ENCODE measurements around the gene ZSCAN22. TPM values are rescaled to one million over a fixed set of nuclear protein-coding genes. Genes with fewer than 3 reads are reported as not detected.

Gene ZSCAN22
- total RNA-seq, 1 experiment from 2014 or later: 4.6 TPM

GRCh38 chr19:58338336-58338735 is 11.5 kb downstream of the ZSCAN22 start:
- ChIA-PET RAD21 (ENCODE audit: low non-redundant PET in 1 of 2, low total read pairs in 2 of 2, uncharacterized antibody in 2 of 2, unreplicated experiment in 2 of 2) (no interaction called here), POLR2A (no interaction called here), CTCF (no interaction called here)
- Histone ChIP-seq H3K27me3 (ENCODE audit: insufficient read depth, low read length) (no peaks in the 10 kb centered on the region), H3K4me2 (ENCODE audit: low read length) (no peak overlapping the region), H3K9me2 (ENCODE audit: insufficient read depth) (no peaks in the 10 kb centered on the region), H4K20me1 (ENCODE audit: insufficient read depth) (no peaks in the 10 kb centered on the region), H3K9ac (ENCODE audit: low read length) (no peak overlapping the region), H3K4me3 (replicated peaks in 1 of 2; ENCODE audit: low read depth in 1 of 2, low read length in 2 of 2) (no peak overlapping the region), H2AFZ (ENCODE audit: low read depth, low read length, poor library complexity, severe bottlenecking) (no peak overlapping the region), H3K9me3 (ENCODE audit: control insufficient read depth in 1 of 2, insufficient read depth in 1 of 2, low read depth in 1 of 2, low read length in 2 of 2) (peaks cover 0 to 4% of the 10 kb centered on the region in 2 experiments; a peak in 1 of 4 replicates), H3K79me2 (ENCODE audit: insufficient read depth, low read length) (no peaks in the 10 kb centered on the region), H3K36me3 (ENCODE audit: control insufficient read depth in 1 of 2, insufficient read depth in 2 of 2, low read length in 2 of 2) (peaks cover 0 to 21% of the 10 kb centered on the region in 2 experiments; a peak in 1 of 4 replicates), H3K4me1 (ENCODE audit: control insufficient read depth in 1 of 2, insufficient read depth in 2 of 2, low read length in 2 of 2) (no peaks in the 10 kb centered on the region), H3K27ac (ENCODE audit: low read depth, low read length) (no peak overlapping the region)
- no TSS peak for BruUV-seq (replicated peaks)
- intact Hi-C loops (cut with micrococcal nuclease): no loop called here
- no peak for TF ChIP-seq CEBPB (IDR thresholded peaks at IDR 0.05; ENCODE audit: low read depth)
- TF ChIP-seq EZH2 (IDR thresholded peaks at IDR 0.05): no peak
- no peak for TF ChIP-seq YY1 (IDR thresholded peaks at IDR 0.05; ENCODE audit: extremely low read depth, insufficient replicate concordance, low read depth, low read length)
- no peak for TF ChIP-seq JUND (IDR thresholded peaks at IDR 0.05)
- TF ChIP-seq, protein P1, sequence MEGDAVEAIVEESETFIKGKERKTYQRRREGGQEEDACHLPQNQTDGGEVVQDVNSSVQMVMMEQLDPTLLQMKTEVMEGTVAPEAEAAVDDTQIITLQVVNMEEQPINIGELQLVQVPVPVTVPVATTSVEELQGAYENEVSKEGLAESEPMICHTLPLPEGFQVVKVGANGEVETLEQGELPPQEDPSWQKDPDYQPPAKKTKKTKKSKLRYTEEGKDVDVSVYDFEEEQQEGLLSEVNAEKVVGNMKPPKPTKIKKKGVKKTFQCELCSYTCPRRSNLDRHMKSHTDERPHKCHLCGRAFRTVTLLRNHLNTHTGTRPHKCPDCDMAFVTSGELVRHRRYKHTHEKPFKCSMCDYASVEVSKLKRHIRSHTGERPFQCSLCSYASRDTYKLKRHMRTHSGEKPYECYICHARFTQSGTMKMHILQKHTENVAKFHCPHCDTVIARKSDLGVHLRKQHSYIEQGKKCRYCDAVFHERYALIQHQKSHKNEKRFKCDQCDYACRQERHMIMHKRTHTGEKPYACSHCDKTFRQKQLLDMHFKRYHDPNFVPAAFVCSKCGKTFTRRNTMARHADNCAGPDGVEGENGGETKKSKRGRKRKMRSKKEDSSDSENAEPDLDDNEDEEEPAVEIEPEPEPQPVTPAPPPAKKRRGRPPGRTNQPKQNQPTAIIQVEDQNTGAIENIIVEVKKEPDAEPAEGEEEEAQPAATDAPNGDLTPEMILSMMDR (IDR thresholded peaks at IDR 0.05 in 2 of 3, conservative IDR thresholded peaks at IDR 0.05 in 1 of 3; ENCODE audit: borderline replicate concordance in 1 of 3, insufficient read depth in 1 of 3, low read depth in 2 of 3, low read length in 2 of 3): no peak
- no peak for TF ChIP-seq FOSL1 (IDR thresholded peaks at IDR 0.05; ENCODE audit: low read depth)
- no peak for TF ChIP-seq EGR1 (IDR thresholded peaks at IDR 0.05; ENCODE audit: low read depth)
- TF ChIP-seq, protein P2, sequence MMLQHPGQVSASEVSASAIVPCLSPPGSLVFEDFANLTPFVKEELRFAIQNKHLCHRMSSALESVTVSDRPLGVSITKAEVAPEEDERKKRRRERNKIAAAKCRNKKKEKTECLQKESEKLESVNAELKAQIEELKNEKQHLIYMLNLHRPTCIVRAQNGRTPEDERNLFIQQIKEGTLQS (IDR thresholded peaks at IDR 0.05): no peak
- no peak for TF ChIP-seq ZFX (IDR thresholded peaks at IDR 0.05)
- TF ChIP-seq SRF (IDR thresholded peaks at IDR 0.05; ENCODE audit: low read depth): no peak
- no peak for TF ChIP-seq RAD21 (IDR thresholded peaks at IDR 0.05; ENCODE audit: low read depth)
- TF ChIP-seq POLR2AphosphoS5 (IDR thresholded peaks at IDR 0.05; ENCODE audit: low read depth, low read length): no peak
- TF ChIP-seq, protein P3, sequence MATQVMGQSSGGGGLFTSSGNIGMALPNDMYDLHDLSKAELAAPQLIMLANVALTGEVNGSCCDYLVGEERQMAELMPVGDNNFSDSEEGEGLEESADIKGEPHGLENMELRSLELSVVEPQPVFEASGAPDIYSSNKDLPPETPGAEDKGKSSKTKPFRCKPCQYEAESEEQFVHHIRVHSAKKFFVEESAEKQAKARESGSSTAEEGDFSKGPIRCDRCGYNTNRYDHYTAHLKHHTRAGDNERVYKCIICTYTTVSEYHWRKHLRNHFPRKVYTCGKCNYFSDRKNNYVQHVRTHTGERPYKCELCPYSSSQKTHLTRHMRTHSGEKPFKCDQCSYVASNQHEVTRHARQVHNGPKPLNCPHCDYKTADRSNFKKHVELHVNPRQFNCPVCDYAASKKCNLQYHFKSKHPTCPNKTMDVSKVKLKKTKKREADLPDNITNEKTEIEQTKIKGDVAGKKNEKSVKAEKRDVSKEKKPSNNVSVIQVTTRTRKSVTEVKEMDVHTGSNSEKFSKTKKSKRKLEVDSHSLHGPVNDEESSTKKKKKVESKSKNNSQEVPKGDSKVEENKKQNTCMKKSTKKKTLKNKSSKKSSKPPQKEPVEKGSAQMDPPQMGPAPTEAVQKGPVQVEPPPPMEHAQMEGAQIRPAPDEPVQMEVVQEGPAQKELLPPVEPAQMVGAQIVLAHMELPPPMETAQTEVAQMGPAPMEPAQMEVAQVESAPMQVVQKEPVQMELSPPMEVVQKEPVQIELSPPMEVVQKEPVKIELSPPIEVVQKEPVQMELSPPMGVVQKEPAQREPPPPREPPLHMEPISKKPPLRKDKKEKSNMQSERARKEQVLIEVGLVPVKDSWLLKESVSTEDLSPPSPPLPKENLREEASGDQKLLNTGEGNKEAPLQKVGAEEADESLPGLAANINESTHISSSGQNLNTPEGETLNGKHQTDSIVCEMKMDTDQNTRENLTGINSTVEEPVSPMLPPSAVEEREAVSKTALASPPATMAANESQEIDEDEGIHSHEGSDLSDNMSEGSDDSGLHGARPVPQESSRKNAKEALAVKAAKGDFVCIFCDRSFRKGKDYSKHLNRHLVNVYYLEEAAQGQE (IDR thresholded peaks at IDR 0.05; ENCODE audit: low read depth): no peak
- no peak for TF ChIP-seq SIN3A (IDR thresholded peaks at IDR 0.05; ENCODE audit: low read depth)
- no peak for TF ChIP-seq ZNF274 (IDR thresholded peaks at IDR 0.05; ENCODE audit: low read depth, low read length)
- no peak for TF ChIP-seq POLR2A (IDR thresholded peaks at IDR 0.05; ENCODE audit: borderline replicate concordance, extremely low read depth, insufficient read depth, insufficient read length)
- ATAC-seq (no peak), DNase-seq (ENCODE audit: low read depth, low spot score) (no peak)
